Ovary (tissue), 9 donors: ENCODE measurements around the gene SMAD3. TPM values are rescaled to one million over a fixed set of nuclear protein-coding genes. Genes with fewer than 3 reads are reported as not detected.

Experiments used
- DNase-seq, 5 donors: peaks; one replicate each; pipeline ENCODE4 v3.0.0-alpha.2; 2019 to 2020
- H3K27ac ChIP-seq, 2 donors: fragments of 200-600 bp; one replicate each; pipeline versions ENCODE4 v1.5.1 to v1.8.0; 2019 to 2022
- H3K27me3 ChIP-seq: fragments of 200-600 bp; one replicate; pipeline ENCODE4 v1.8.0; 2022
- H3K36me3 ChIP-seq: fragments of 200-600 bp; sonication (generic); one replicate; pipeline ENCODE4 v1.5.1; 2019
- H3K4me1 ChIP-seq: one replicate; pipeline ENCODE4 v1.8.1; 2013; ENCODE audit warnings: mild to moderate bottlenecking, moderate library complexity; ENCODE audit not compliant: insufficient read depth
- H3K4me3 ChIP-seq: fragments of 200-600 bp; sonication (generic); one replicate; pipeline ENCODE4 v1.5.1; 2017
- H3K9me3 ChIP-seq, 2 donors: fragments of 200-600 bp in 1 of 2; sonication (generic) in 1 of 2; one replicate each; pipeline versions ENCODE4 v1.5.1 to v1.8.1; 2013 to 2019; ENCODE audit warnings: mild to moderate bottlenecking in 1 of 2, moderate library complexity in 1 of 2
- CTCF ChIP-seq, 3 donors: fragments of 450-650 bp in 2 of 3; fragments of 200-600 bp in 1 of 3; IDR thresholded peaks; one replicate each; pipeline versions ENCODE4 v1.5.1 to v1.8.0; 2016 to 2022; ENCODE audit warnings: antibody characterized with exemption in 3 of 3, mild to moderate bottlenecking in 1 of 3
- EP300 ChIP-seq: sonication (generic); formaldehyde crosslinking; IDR thresholded peaks from one replicate; pipeline ENCODE4 v1.6.1; 2017; ENCODE audit warnings: antibody characterized with exemption
- POLR2A ChIP-seq: fragments of 450-650 bp; IDR thresholded peaks from one replicate; pipeline ENCODE4 v1.6.1; 2017; ENCODE audit warnings: antibody characterized with exemption, mild to moderate bottlenecking, moderate library complexity
- WGBS, 3 donors: extraction: QIAGEN DNeasy Blood & Tissue Kit in 1 of 3; methylation state at CpG; one replicate each; pipeline versions ENCODE4 v1.1.5 to v1.1.7; 2013 to 2017; 5-methylcytosine and 5-hydroxymethylcytosine counted together
- intact Hi-C, 4 donors: fragments of 100-400 bp; cut with DNase I; formaldehyde crosslinking; loops; one replicate each; pipeline versions ENCODE4 v1.11.0 to v1.15.1; 2022 to 2023
- polyA plus RNA-seq, 2 donors: library from polyadenylated mRNA; stranded (reverse); fragments of 200-250 nt in 1 of 2; fragments of 350-450 nt in 1 of 2; fragmentation: Illumina TruSeq in 1 of 2; extraction: RNeasy Lipid Tissue Mini Kit (QIAGEN cat#74804) in 1 of 2; gene quantifications; one replicate each; pipeline ENCODE4 v1.2.3, GENCODE V29; 2013 to 2014
- total RNA-seq, 7 donors: library from RNA; depleted of rRNA in 2 of 7; stranded (reverse); fragments of >200 nt in 2 of 7; fragmentation: NEBNext Ultra II Directional in 3 of 7; extraction: Animal tissue kit (Norgen Biotek cat#: 25700) in 3 of 7; gene quantifications; one replicate each; pipeline versions ENCODE4 v1.1.0 to v1.2.4, GENCODE V29; 2016 to 2023
- donor health status: DM: no; HTN: no; CAD: no; lungs with moderate emphysema.
- donor health status: DM: no; HTN: no; CAD: no.
- donor health status: Bipolar disorder and iron deficiency.
- donor health status: DM: yes; HTN: yes; CAD: no.
- donor health status: DM: no; HTN: no; CAD: no.
- donor health status: DM: yes; HTN: yes; CAD: no.

Gene SMAD3
- total and polyA plus RNA-seq, 9 donors = 18.7 to 78.6 (median 46.0) TPM

DNA sequence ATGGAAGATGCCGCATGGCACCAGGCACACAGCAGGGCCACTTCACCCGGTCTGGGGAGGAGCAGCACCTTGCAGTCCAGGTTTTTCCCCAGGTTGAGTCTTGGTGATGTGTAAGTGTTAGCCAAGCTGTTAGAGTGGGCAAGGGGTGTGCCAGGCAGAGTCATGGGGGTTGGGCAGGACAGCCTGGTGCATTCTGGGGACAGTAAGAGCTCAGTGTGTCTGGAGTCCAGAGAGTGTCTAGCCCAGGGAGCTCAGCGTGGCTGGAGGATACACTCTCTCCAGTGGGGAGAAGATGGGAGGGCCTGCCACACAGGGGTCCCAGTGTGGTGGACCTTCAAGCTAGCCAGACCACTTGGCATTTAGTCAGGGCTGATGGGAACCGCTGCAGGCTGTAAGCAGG lies 101.7 kb downstream of the SMAD3 start:
- WGBS, 3 donors = 76 to 90% (median 82%) methylated on average over 4 of the region's 4 CpGs
- no peaks in the 10 kb centered on the region for H3K36me3 ChIP-seq
- H3K4me1 ChIP-seq = peaks cover 45% of the 10 kb centered on the region
- DNase-seq = peak in 1 of 5 donors; percentile 26
- H3K27me3 ChIP-seq = no peaks in the 10 kb centered on the region
- no peaks in the 10 kb centered on the region for H3K9me3 ChIP-seq
- no peak overlapping the region for H3K27ac ChIP-seq
- intact Hi-C loops = loop anchor here in 1 of 4 donors (10.0 kb wide), 1 partner anchor 102 kb away; the partner anchor contains the start of gene SMAD3
- no peak overlapping the region for H3K4me3 ChIP-seq
- TF ChIP-seq CTCF (IDR thresholded peaks at IDR 0.05) = no peak
- no peak for TF ChIP-seq POLR2A
- TF ChIP-seq EP300 = no peak

DNA sequence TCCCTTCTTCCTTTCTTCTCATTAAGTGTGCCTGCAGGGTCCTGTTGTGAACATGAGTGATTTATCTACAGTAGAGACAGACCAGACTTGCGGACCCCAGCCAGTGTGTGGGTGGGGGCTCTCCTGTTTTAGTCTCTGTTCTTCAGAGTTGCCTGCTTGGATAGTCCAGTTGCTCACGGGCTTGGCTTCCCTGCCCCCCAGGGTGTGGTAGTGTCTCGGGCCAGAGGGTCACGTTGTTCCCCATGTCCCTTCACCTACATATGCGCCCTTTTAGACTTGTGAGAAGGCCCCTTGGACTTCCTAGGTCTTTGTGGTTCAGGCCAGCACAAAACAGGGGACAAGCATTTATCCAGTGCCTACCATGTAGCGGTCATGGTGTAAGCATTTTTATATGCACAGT lies 103.3 kb downstream of the SMAD3 start:
- TF ChIP-seq POLR2A = no peak
- TF ChIP-seq EP300 = no peak

DNA sequence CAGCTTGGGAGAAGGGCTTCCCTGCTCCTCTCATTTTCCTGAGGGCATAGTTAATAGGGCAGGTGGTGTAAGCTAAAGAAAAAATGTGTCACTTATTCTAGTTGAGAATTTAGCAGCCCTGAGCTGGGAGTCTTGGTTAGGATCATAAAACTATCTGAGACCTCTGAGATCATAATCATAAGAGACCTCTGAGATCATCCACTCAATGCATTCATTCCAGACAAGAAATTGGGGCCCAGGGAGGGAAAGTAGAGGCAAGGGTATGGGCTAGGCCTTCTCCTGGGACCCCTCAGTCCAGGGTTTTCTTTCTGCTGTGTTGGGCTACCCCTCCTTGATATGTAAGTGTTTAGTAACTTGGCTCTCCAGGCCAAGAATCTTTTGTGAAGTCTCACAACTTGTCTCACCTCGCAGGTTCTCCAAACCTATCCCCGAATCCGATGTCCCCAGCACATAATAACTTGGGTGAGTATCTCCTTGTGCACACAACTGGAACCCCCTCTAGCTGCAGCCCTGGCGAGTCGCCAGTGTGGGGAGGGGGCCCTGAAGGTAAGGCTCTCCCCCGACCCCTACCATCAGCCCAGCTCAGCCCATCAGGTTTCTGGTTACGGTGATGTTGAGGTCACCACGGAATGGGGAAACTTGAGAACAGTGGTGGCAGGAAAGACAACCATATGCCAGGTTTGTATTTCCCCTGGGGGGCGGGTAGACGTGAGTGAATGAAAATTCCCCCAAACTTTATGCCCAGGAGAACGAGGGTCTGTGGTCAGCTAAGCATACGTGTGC lies 104.9 kb downstream of the SMAD3 start:
- DNase-seq = peak in 2 of 5 donors; percentile 43 to 49
- WGBS, 3 donors = 83 to 86% (median 85%) methylated on average over 12 of the region's 12 CpGs
- Histone ChIP-seq H3K27me3 (no peaks in the 10 kb centered on the region), H3K4me1 (peaks cover 31% of the 10 kb centered on the region), H3K36me3 (no peaks in the 10 kb centered on the region), H3K27ac (no peak overlapping the region), H3K9me3 (no peaks in the 10 kb centered on the region), H3K4me3 (no peak overlapping the region)
- intact Hi-C loops = loop anchor here in 1 of 4 donors (10.0 kb wide), 1 partner anchor 1024 kb away; no protein-coding TSS in a partner anchor
- TF ChIP-seq POLR2A (no peak), EP300 (no peak), CTCF (IDR thresholded peaks at IDR 0.05) (no peak)

More for the DNA sequence above, 103.3 kb downstream of the SMAD3 start:
- Histone ChIP-seq H3K36me3 (no peaks in the 10 kb centered on the region), H3K9me3 (no peaks in the 10 kb centered on the region), H3K4me1 (peaks cover 41% of the 10 kb centered on the region), H3K27ac (no peak overlapping the region), H3K4me3 (no peak overlapping the region), H3K27me3 (no peaks in the 10 kb centered on the region)
- WGBS, 3 donors = 51 to 69% (median 58%) methylated on average over 6 of the region's 6 CpGs
- peak in 2 of 5 donors; percentile 25 to 35 for DNase-seq
- intact Hi-C loops = loop anchor here in 1 of 4 donors (10.0 kb wide), 1 partner anchor 104 kb away; the partner anchor contains the start of gene SMAD3

DNA sequence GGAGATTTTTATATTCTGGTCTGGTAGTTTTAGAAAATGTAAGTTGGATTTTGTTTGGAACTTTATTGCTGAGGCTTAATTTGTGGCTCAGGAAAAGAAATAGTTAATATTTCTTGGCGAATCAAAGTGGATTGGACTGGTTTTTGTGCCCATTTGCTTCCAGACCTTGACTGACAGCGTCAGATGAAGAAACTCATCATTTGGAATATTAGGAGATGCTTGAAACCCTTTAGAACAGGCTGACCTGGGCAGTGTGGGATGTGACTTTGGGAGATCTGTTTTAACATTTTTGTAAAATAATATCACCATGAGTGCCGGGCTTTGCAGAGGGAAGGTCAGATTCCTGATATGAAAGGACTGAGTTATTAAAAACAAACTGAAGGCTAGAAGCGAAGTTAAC lies 106.1 kb downstream of the SMAD3 start:
- Histone ChIP-seq H3K4me3 (no peak overlapping the region), H3K27me3 (no peaks in the 10 kb centered on the region), H3K27ac (no peak overlapping the region), H3K9me3 (no peaks in the 10 kb centered on the region), H3K4me1 (peaks cover 25% of the 10 kb centered on the region), H3K36me3 (no peaks in the 10 kb centered on the region)
- intact Hi-C loops = loop anchor here in 1 of 4 donors (10.0 kb wide), 1 partner anchor 1023 kb away; no protein-coding TSS in a partner anchor
- 18 to 39% (median 33%) methylated on average over 4 of the region's 4 CpGs for WGBS, 3 donors
- DNase-seq = peak in 2 of 5 donors; percentile 1 to 9
- TF ChIP-seq POLR2A (no peak), CTCF (IDR thresholded peaks at IDR 0.05) (no peak), EP300 (no peak)

DNA sequence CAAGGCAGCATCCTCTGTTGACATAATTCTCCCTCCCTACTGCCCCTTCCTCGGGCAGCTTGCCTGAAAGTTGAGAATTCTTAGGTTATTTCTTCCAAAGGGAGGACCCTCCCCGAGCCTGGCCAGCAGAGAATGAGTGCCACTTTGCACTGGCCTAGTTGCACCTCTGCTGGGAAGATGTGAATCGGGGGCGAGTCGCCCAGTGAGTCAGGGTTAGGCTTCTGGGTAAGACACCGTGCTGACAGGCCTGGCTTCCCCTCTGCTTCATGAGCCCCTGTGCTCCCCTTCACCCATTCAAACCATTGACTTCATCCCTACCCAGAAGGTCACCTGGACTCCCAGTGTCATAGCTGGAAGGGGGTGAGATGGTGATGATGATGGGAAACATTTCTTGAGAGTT lies 106.8 kb downstream of the SMAD3 start:
- peak in 2 of 5 donors; percentile 16 to 31 for DNase-seq
- Histone ChIP-seq H3K4me1 (peaks cover 18% of the 10 kb centered on the region), H3K27me3 (no peaks in the 10 kb centered on the region), H3K27ac (no peak overlapping the region), H3K36me3 (no peaks in the 10 kb centered on the region), H3K4me3 (no peak overlapping the region), H3K9me3 (no peaks in the 10 kb centered on the region)
- TF ChIP-seq POLR2A = no peak
- TF ChIP-seq CTCF (IDR thresholded peaks at IDR 0.05) = no peak
- TF ChIP-seq EP300 = no peak
- intact Hi-C loops = loop anchor here in 1 of 4 donors (10.0 kb wide), 1 partner anchor 1023 kb away; no protein-coding TSS in a partner anchor
- 74 to 80% (median 77%) methylated on average over 6 of the region's 6 CpGs for WGBS, 3 donors
